ENCODE data around the gene NR1D1.

NR1D1 gene

GRCh38 chr17:40101367-40102210, 1.2 kb upstream of the NR1D1 start:
- H2AFZ ChIP-seq (ENCODE audit: low read length): peak overlapping the region; percentile 84; the same call in 1 of the 2 replicates
- H3K4me1 ChIP-seq (ENCODE audit: insufficient read depth, low read length, poor library complexity, severe bottlenecking): peaks cover 64% of the 10 kb centered on the region
- H3F3A ChIP-seq (ENCODE audit: low read depth): no peaks in the 10 kb centered on the region
- H3K9ac ChIP-seq (ENCODE audit: low read depth, low read length, poor library complexity, severe bottlenecking): peak overlapping the region; percentile 66
- H3K9me2 ChIP-seq (replicated peaks; ENCODE audit: low read depth, low read length): no peaks in the 10 kb centered on the region
- H3K9me3 ChIP-seq (ENCODE audit: insufficient read depth, low read depth, low read length): no peaks in the 10 kb centered on the region
- H3K79me2 ChIP-seq (ENCODE audit: insufficient read depth, low read length): peaks cover 11% of the 10 kb centered on the region; the same call in 1 of the 2 replicates
- peak overlapping the region; percentile 96 for H3K4me2 ChIP-seq (ENCODE audit: low read depth, low read length, poor library complexity, severe bottlenecking)
- H3K27me3 ChIP-seq (ENCODE audit: insufficient read depth, low read length, poor library complexity, severe bottlenecking): no peaks in the 10 kb centered on the region
- no peaks in the 10 kb centered on the region for H3K36me3 ChIP-seq (ENCODE audit: insufficient read depth, low read length)
- peak overlapping the region; percentile 80 for H3K4me3 ChIP-seq (ENCODE audit: low read length, poor library complexity, severe bottlenecking)
- peaks cover 7% of the 10 kb centered on the region for H4K20me1 ChIP-seq (ENCODE audit: insufficient read depth, low read length, poor library complexity, severe bottlenecking)
- TF ChIP-seq CTCF (conservative IDR thresholded peaks at IDR 0.05; ENCODE audit: low read length) (no peak), EZH2phosphoT487 (IDR thresholded peaks at IDR 0.05; ENCODE audit: borderline replicate concordance) (no peak)

DNA sequence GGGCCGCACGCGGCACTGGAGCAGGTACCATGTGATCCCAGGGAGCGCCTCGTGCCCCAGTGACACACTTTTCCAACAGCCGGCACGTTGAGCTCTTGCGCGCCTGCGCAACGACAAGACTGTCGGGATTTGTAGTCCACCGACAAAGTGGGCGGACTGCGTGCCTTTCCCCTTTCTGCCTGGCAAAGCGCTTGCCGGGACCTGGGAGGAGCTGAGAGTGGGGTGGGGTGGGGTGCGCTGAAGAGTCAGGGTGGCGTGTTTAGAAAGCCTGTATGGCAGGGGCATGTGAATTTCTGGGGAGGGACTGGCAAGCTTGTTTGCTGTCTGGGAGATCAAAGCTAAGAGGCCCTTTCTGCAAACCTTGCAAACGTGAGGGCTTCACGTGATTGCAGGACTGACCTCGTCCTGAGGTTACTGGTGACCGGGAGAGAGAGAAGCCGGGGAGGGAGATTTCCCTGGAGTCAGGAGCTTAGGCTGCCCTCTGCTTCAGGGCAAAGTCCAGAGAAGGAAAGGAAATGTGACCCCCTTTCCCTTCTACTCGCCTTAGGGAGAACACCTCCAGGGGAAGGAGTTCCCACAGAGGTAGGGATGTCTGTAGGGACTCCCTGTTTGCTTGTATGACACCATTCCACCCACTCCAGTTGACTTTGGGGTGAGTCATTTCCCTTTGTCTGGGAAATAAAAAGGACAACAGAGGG, 429 bp upstream of the NR1D1 start:
- H3K4me3 ChIP-seq (ENCODE audit: low read length, poor library complexity, severe bottlenecking): peak overlapping the region; percentile 80
- peaks cover 67% of the 10 kb centered on the region for H3K4me1 ChIP-seq (ENCODE audit: insufficient read depth, low read length, poor library complexity, severe bottlenecking)
- peaks cover 7% of the 10 kb centered on the region for H4K20me1 ChIP-seq (ENCODE audit: insufficient read depth, low read length, poor library complexity, severe bottlenecking)
- H3K9ac ChIP-seq (ENCODE audit: low read depth, low read length, poor library complexity, severe bottlenecking): peak overlapping the region; percentile 66
- peaks cover 11% of the 10 kb centered on the region; the same call in 1 of the 2 replicates for H3K79me2 ChIP-seq (ENCODE audit: insufficient read depth, low read length)
- peak overlapping the region; percentile 96 for H3K4me2 ChIP-seq (ENCODE audit: low read depth, low read length, poor library complexity, severe bottlenecking)
- no peaks in the 10 kb centered on the region for H3F3A ChIP-seq (ENCODE audit: low read depth)
- TF ChIP-seq EZH2phosphoT487 (IDR thresholded peaks at IDR 0.05; ENCODE audit: borderline replicate concordance): no peak
- no peak for TF ChIP-seq CTCF (conservative IDR thresholded peaks at IDR 0.05; ENCODE audit: low read length)
- no peaks in the 10 kb centered on the region for H3K27me3 ChIP-seq (ENCODE audit: insufficient read depth, low read length, poor library complexity, severe bottlenecking)
- H3K36me3 ChIP-seq (ENCODE audit: insufficient read depth, low read length): no peaks in the 10 kb centered on the region
- H3K9me2 ChIP-seq (replicated peaks; ENCODE audit: low read depth, low read length): no peaks in the 10 kb centered on the region
- peak overlapping the region; percentile 84 for H2AFZ ChIP-seq (ENCODE audit: low read length)
- no peaks in the 10 kb centered on the region for H3K9me3 ChIP-seq (ENCODE audit: insufficient read depth, low read depth, low read length)

DNA sequence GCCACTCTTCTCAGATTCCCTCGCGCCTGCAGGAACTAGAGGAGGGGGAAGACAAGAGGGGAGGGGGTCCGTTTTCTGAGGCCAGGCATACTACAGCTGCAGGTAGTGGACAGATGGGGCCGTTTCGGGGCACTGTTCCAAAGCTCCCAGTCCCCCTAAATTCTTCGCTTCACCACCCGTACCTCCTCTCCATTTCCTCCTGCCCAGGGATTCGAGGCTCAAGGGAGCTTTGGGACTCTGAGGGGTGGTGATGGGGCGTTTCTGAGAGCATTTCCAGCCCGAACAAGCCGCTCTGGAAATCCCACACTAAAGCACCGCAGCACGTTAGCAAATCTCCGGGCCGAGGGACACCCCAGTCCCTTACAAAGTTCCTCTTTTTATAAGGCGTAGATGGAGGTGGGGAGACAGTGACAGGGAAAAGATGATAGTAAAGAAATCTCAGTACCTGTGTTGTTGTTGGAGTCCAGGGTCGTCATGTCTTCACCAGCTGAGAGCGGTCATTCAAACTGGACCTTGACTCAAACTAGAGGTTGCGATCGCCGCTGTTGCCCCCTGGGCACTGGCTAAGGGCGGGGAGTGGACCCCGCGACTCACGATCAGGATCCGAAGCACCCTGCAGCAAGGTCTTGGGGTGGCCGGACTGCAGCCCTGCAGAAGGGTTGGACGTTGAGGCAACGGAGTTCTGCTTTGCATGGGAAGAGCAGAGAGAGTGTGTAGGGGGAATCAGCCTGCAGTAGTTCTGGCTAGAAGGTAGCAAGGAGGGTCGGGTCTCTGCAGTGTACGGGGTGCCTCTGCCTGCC, 570 bp downstream of the NR1D1 start:
- Histone ChIP-seq H3F3A (ENCODE audit: low read depth) (no peaks in the 10 kb centered on the region), H3K4me1 (ENCODE audit: insufficient read depth, low read length, poor library complexity, severe bottlenecking) (peaks cover 66% of the 10 kb centered on the region), H3K9me3 (ENCODE audit: insufficient read depth, low read depth, low read length) (no peaks in the 10 kb centered on the region), H3K9ac (ENCODE audit: low read depth, low read length, poor library complexity, severe bottlenecking) (peak overlapping the region; percentile 66), H3K36me3 (ENCODE audit: insufficient read depth, low read length) (no peaks in the 10 kb centered on the region; the same call in 1 of the 2 replicates), H3K9me2 (replicated peaks; ENCODE audit: low read depth, low read length) (no peaks in the 10 kb centered on the region), H3K79me2 (ENCODE audit: insufficient read depth, low read length) (peaks cover 11% of the 10 kb centered on the region; the same call in 1 of the 2 replicates), H4K20me1 (ENCODE audit: insufficient read depth, low read length, poor library complexity, severe bottlenecking) (peaks cover 7% of the 10 kb centered on the region), H3K4me3 (ENCODE audit: low read length, poor library complexity, severe bottlenecking) (peak overlapping the region; percentile 80), H3K27me3 (ENCODE audit: insufficient read depth, low read length, poor library complexity, severe bottlenecking) (no peaks in the 10 kb centered on the region), H2AFZ (ENCODE audit: low read length) (peak overlapping the region; percentile 84), H3K4me2 (ENCODE audit: low read depth, low read length, poor library complexity, severe bottlenecking) (peak overlapping the region; percentile 96)
- TF ChIP-seq EZH2phosphoT487 (IDR thresholded peaks at IDR 0.05; ENCODE audit: borderline replicate concordance): no peak
- no peak for TF ChIP-seq CTCF (conservative IDR thresholded peaks at IDR 0.05; ENCODE audit: low read length)
